HG02642 (cell line): ENCODE data around the gene TCF23.
"Not testable (repeated sequence)": the region's sequence is repeated elsewhere in the genome, so short reads cannot be mapped to it uniquely, and the experiment has no call there.

Experiments
- ATAC-seq: cut with Tn5 transposase; IDR thresholded peaks from one replicate; pipeline ENCODE4 v1.9.1; 2021; ENCODE audit warnings: mild to moderate bottlenecking; ENCODE audit not compliant: unreplicated experiment, poor library complexity

Gene TCF23

DNA sequence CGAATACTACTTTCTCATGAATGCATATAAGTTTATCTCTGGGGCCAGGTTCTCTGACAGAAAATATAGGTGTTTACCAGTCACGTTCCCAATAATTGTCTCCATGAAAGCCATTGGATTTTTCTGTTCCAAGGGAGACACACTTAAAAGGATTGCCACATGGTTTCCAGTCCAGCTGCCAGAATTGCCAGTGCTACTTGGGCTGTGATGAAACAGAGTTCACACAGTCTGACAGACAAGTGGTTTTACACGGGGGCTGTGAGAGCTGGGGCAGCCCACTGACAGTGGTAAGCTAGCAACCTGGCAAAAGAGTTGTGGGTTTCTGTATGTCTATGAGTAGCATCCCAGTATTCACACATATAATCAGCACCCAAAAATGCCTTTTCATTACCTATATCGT, 35.3 kb downstream of the TCF23 start:
- ATAC-seq, result no peak

DNA sequence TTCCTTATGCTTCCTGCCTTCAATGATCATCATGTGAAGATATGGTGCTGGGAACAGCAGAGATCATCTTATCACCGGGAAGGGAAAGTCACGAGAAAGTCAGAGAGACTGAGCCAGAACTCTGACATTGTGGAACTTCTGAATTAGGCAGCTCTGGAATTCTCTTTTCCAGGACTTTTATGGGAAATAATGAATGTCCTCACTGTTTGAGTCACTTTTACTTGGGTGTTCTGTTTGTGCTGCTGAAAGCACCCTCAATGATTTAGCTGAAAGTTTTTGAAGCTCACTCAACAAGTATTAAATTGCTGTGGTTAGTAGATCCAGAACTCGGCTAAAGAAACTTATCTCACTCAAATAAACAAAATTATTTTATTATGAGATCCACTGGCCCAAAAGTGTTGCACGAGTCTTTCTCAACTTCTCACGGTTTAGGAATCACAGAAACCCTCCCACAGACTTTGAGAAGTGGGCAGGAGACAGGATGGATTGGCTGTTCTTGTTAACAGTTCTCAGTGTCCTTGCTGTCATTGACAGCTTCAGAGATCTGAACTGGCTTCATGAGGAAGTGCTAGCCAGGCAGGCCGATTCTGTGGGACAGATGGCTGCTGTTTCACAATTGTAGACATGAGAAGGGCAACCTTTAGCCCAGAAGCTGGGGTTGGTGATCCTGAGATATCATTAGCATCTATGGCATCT, 36.7 kb downstream of the TCF23 start:
- no peak for ATAC-seq

GRCh38 chr2:27186613-27187345, 38.0 kb downstream of the TCF23 start:
- ATAC-seq, result no peak

DNA sequence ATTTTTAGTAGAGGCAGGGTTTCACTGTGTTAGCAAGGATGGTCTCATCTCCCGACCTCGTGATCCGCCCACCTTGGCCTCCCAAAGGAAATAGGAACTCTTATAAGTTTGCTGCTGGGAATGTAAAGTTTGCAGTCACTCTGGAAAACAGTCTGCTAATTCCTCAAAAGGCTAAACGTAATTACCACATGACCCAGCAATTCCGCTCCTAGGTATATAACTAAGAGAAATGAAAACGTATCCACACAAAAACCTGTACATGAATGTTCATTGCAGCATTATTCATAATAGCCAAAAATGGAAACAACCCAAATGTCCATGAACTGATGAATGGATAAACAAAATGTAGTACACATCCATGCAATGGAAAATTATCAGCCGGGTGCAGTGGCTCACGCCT, 41.2 kb downstream of the TCF23 start:
- no peak for ATAC-seq

- ATAC-seq, result no peak
Measured at GRCh38 chr2:27191070-27191829, 42.4 kb downstream of the TCF23 start.

DNA sequence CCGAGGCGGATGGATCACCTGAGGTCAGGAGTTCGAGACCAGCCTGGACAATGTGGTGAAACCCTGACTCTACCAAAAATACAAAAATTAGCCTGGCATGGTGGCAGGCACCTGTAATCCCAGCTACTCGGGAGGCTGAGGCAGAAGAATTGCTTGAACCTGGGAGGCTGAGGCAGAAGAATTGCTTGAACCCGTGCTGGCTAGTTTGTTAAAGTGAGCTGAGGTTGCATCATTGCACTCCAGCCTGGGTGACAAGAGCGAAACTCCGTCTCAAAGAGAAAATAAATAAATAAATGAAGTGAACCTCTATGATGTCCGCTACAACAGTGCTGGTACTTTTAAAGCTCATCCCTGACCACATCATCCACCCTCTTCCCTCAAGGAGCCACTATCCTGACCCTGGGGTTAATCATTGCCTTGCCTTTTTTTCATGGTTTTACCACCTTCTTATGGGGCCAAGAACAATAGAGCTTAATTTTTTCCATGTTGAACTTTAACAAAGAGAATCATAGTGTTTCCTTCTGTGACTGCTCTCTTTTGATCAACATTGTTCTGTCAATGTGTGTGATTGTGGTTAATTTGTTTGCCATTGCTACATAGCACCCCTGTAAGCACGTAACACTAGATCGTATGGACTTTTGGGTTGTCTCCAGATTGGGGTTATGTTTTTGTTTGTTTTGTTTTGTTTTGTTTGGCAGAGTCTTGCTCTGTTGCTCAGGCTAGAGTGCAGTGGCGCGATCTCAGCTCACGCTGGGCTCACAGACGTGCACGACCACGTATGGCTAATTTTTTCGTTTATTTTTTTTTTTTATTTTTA, 45.9 kb downstream of the TCF23 start:
- no peak for ATAC-seq

GRCh38 chr2:27195799-27196198, 47.0 kb downstream of the TCF23 start:
- ATAC-seq, result not testable (repeated sequence)

- not testable (repeated sequence) for ATAC-seq
Measured at GRCh38 chr2:27198068-27198467, 49.3 kb downstream of the TCF23 start.

- no peak for ATAC-seq
Measured at GRCh38 chr2:27198627-27199026, 49.8 kb downstream of the TCF23 start.

DNA sequence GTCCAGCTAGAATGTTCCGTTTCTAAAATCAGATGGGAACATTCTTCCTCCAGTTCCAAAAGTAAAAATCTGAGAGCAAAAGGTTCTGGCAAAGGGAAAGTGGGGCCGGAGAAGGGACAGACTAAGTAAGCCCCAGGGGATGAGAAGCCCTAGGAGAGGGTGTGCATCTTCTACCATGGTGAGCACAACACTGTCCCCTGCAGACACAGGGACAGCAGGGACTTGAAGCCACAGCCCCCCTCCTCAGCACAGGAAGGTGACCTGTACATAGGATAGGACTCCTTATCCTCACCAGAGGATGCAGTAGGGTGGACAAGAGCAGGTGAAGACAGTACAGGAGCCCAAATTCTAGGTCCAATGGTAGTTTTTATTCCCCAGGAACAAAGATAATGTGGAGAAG, 50.4 kb downstream of the TCF23 start:
- no peak for ATAC-seq

- no peak for ATAC-seq
Measured at GRCh38 chr2:27201675-27202074, 52.9 kb downstream of the TCF23 start.

GRCh38 chr2:27202854-27203253, 54.0 kb downstream of the TCF23 start:
- no peak for ATAC-seq

DNA sequence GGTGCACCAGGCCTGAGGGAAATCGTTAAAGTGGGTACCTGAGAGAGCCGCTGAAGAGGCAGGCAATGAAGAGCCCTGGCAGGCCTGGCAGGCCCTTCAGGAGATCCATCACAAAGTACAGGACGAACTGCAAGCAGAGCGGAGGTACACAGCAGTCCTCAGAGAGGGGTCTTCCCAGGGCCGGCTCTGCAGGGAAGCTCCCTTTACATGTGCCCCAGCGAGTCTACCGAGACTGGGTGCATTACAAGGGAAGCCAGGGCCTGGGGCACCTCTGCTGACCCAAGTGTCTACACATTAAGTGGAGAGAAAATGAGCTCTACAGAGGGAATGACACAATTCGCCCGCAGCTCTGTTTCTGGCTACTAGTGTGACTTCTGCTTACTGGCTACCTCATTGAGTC, 54.9 kb downstream of the TCF23 start:
- no peak for ATAC-seq

DNA sequence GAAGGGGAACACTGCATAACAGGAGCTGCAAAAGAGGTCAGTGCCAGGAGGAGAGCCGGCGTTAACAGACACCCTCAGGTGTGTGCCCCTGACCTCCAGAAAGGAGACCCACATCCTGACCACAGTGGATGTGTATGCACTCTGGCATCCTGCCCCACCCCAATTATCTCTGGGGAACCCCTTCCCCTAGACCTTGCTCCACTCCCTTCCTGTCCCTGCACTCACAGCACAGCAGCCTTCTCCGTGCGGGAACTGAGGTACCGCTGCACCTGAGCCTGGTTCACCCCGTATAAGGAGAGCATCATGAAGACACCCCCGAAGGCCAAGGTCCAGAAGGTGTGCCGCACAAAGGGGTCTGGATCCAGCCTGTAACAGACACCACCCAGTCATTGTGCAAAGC, 55.8 kb downstream of the TCF23 start:
- no peak for ATAC-seq

DNA sequence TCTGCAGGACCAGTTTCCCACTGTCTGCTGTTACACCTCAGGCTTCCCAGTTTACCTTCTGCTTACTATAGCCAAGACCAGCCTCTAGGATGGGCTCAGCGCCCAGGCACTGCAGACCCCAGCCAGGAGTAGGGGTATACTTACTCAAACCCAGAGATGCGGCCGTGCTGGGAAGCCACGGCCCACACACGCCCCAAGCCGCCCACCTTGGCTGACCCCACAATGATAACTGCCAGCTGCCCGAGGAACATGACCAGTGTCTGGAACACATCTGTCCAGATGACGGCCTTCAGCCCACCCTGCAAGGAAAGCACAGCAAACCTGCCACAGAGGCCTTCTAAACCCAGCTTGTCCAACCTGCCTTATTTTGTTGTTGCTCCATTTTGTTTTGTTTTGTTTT, 56.4 kb downstream of the TCF23 start:
- ATAC-seq, result no peak

GRCh38 chr2:27206346-27206745, 57.5 kb downstream of the TCF23 start:
- ATAC-seq, result no peak
